GM20000 (cell line): ENCODE results near the gene PLD1.

Experiments
- DNase-seq: peaks from one replicate; pipeline ENCODE4 v3.0.0; 2012; ENCODE audit warnings: low spot score
- CTCF ChIP-seq: IDR thresholded peaks from 2 replicates; pipeline ENCODE4 v1.5.1; 2012; ENCODE audit warnings: mild to moderate bottlenecking, control low read depth; ENCODE audit errors: extremely low read depth, missing control alignments

Gene PLD1

GRCh38 chr3:171807129-171807675, 3.1 kb downstream of the PLD1 start:
- no peak for DNase-seq
- TF ChIP-seq CTCF, result no peak

- no peak for DNase-seq
Measured at GRCh38 chr3:171806200-171807128, 3.8 kb downstream of the PLD1 start.

GRCh38 chr3:171805687-171806086, 4.6 kb downstream of the PLD1 start:
- no peak for TF ChIP-seq CTCF
- DNase-seq, result no peak

More at GRCh38 chr3:171806200-171807128, 3.8 kb downstream of the PLD1 start:
- no peak for TF ChIP-seq CTCF

GRCh38 chr3:171804618-171805389, 5.5 kb downstream of the PLD1 start:
- no peak for TF ChIP-seq CTCF
- DNase-seq, result no peak

- DNase-seq, result no peak
- no peak for TF ChIP-seq CTCF
Measured at GRCh38 chr3:171803044-171803443, 7.2 kb downstream of the PLD1 start.

- TF ChIP-seq CTCF, result no peak
- DNase-seq, result no peak
Measured at GRCh38 chr3:171802590-171802956, 7.7 kb downstream of the PLD1 start.
